RKO (cell line): Measurements from ENCODE around the gene SDF4.
"Not testable (repeated sequence)": the region's sequence is repeated elsewhere in the genome, so short reads cannot be mapped to it uniquely, and the experiment has no call there.

Experiments used
- DNase-seq: peaks from one replicate; pipeline ENCODE4 v3.0.0-alpha.2; 2016; ENCODE audit warnings: low spot score

Gene SDF4

DNA sequence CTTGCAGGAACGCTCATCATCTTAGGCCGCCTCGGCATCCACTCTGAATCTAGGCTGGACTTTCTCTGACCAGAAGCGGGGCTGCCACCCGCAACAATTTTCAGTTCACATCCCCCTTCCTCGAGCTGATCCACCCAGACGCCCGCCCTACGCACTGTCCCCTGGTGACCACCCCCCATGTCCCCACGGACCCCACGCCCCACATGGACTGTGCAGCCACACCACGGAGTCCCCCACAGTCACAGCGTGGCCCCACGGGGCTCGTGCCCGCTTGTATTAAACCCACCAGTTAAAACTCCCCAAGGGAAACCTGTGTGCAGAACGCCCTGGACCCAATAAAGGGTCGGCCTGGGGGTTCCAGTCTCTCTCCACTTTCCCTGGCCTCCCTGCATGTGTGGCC is 27.7 kb upstream of the SDF4 start:
- DNase-seq = no peak

DNA sequence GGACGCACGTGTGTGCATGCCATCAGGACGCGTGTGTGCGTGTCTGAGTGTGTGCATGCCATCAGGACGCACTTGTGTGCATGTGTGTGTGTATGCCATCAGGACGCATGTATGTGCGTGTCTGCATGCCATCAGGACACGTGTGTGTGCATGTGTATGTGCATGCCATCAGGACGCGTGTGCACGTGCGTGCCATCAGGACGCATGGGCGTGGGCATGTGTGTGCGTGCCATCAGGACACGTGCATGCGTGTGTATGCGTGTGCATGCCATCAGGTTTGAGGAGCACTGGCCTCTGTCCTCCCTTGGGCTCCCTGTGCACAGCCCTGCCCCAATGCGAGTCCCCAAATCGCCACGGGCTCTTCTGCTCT is 27.3 kb upstream of the SDF4 start:
- DNase-seq = no peak

DNA sequence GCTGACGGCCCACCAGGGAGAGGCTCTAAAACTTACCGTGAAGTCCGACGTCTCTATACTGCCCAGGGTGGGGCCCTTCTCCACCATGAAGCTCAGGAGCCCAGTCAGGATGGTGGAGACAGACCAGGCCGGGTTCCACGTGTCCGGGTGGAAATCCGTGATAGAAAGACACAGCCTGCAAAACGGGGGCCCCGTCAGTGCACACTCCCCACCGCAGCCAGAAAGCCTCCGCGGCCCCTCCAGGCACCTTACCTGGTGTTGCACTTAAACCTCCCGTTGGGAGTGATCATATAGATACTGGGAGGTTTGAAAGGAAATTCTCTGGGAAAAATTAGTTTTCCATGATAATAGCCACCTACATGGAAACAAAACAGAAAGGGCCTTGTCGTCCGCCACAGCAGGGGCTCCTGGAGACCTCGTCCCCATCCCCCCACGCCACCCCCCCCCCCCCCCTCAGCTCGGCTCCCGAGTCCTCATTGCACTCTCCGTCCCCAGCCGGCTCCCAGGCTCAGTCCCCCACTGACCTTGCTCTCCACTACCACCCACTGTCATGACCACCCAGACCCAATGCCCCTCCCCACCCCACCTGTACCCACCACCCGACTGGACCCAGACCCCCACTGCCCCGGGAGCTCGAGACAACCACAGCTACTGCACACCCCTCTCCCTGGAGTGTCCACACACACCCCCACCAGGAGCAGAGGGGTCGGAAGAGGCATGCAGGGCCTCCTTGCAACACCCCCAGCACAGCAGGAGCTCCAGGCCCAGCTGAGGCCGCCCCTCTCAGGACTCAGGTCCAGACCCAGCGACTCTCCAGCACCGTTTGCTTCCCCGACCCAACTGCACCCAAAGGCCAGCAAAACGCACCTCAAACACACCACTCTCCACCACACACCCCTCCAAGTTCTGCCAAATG is 25.4 kb upstream of the SDF4 start:
- no peak for DNase-seq

DNA sequence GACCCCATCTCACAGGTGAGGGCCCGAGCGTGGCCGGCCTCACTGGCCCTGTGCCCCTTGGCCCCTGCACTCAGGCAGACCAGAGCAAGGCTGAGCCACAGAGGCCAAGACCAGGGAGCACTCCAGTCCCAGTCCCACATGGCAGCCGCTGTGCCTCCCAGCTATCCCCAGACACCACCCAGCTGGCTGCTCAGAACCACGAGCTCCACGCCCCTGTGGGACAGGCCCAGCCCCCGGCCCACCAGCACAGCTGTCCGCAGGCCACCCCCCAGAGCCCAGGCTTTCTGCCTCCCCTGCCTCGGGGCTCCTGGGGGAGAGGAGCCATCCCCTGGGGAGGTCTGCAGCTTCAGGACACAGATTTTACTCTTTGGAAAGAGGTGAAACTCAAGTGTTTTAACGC is 23.8 kb upstream of the SDF4 start:
- DNase-seq = no peak

DNA sequence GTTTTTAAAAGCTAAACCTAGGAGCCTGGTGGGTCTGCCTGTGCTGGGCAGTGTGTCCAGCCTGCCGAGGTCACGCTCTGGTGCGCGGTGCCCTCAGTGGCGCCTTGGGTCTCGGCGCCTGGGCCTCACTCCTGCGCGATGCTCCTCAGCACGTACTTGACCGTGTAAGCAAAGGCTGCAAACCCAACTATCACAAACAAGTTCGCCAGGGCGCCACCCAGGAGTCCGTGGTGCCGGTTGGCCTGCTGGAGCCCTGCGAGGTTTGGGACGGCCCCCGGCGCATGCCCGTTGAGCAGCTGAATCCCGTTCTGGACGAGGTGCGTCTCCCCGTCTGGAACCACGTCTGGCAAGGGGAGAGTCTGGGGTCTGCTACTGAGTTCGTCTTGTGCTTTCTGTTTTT is 23.3 kb upstream of the SDF4 start:
- no peak for DNase-seq

DNA sequence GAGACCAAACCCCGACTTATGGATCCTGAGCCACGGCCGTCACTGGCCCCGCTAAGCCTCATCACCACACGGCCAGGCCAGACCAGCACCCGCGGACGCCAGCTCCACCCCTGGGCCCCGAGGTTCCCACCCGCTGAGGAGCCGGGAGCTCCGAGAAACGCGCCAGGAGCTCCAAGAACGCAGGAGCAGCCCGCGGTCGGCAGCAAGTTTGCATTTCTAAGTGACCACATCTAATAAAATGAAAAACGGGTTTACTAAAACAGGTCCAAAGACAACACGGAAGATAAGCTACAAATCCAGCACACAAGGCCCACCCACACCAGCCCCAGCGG is 22.8 kb upstream of the SDF4 start:
- DNase-seq = no peak

DNA sequence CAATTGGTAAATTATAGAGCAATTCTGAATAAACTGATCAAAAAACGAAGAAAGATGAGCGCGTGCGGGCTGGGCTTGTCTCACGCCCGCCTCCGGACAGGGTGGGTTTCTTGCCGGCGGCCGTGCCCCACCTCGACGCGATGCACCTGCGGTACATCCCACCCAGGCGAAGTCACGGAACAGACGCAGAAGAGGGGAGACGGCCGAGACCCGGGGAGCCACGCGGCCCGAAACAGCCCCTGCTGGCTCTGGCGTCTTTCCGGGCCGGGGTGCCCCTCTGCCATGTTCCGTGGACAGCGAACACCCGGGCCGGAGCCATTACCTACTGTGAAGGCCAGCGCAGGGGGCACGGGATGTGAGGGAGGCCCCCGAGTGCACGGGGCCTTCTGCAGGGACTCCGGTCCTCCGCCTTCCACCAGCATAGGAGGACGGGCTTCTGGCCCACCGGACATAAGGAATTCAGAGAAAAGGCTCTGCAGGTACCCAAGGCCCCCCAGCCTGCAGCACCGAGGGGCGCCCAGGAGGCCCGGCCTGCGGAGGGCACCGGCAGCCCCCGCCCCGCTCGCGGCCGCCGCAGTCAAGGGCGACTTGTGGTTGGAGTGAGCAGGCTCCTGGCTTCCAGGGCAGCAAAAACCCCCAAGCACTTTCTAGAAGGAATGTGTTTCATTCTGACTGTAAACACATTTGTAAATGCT is 22.3 kb upstream of the SDF4 start:
- no peak for DNase-seq

DNA sequence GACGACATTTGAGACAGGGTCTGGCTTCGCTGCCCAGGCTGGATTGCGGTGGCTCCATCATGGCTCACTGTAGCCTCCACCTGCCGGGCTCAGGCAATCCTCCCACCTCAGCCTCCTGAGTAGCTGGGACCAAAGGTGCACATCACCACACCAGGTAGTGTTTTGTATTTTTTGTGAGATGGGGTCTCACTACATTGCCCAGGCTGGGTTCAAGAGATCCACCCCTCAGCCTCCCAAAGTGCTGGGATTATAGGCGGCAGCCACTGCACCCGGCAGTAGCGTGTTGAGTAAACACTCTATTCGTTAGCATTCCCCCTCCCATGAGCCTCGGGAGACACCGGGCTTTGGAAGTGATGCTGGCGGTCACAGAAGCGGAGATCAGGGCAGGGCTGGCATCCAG is 21.5 kb upstream of the SDF4 start:
- no peak for DNase-seq

DNA sequence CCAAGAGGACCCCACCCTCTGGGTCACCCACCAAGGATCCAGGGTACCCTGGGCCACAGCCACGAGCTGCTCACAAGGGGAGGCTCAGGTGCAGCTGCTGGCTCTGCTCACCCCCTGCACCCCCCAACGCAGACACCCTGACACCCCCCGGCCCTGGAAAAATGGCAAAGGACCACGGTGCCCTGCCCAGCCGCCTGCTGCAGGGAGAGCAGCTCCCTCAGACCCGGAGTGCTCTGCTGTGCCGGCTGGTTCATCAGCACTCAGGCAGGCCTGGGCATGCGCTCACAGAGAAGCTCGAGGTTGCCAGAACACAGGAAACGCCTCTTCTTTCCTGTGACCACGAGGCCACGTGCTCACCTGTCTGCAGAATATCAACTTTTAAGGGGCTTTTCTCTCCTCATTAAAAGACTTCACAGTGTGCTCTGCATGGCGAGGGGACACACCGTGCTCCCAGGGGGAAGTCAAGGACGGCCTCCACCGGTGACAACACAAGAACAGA is 19.0 kb upstream of the SDF4 start:
- no peak for DNase-seq

DNA sequence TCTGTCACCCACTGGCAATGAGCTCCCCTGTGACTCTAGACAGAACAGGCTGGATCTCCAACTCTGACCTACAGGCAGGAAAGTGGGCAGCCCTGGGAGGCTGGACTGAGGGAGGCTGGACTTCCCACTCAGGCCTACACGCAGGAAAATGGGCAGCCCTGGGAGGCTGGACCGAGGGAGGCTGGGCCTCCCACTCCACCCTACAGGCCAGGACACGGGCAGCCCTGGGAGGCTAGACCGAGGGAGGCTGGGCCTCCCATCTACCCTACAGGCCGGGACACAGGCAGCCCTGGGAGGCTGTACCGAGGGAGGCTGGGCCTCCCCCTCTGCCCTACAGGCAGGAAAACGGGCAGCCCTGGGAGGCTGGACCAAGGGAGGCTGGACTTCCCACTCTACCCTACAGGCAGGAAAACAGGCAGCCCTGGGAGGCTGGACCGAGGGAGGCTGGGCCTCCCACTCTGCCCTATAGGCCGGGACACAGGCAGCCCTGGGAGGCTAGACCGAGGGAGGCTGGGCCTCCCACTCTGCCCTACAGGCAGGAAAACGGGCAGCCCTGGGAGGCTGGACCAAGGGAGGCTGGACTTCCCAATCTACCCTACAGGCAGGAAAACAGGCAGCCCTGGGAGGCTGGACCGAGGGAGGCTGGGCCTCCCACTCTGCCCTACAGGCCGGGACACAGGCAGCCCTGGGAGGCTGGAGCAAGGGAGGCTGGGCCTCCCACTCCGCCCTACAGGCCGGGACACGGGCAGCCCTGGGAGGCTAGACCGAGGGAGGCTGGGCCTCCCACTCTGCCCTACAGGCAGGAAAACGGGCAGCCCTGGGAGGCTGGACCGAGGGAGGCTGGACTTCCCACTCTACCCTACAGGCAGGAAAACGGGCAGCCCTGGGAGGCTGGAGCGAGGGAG is 16.5 kb upstream of the SDF4 start:
- DNase-seq = not testable (repeated sequence)

DNA sequence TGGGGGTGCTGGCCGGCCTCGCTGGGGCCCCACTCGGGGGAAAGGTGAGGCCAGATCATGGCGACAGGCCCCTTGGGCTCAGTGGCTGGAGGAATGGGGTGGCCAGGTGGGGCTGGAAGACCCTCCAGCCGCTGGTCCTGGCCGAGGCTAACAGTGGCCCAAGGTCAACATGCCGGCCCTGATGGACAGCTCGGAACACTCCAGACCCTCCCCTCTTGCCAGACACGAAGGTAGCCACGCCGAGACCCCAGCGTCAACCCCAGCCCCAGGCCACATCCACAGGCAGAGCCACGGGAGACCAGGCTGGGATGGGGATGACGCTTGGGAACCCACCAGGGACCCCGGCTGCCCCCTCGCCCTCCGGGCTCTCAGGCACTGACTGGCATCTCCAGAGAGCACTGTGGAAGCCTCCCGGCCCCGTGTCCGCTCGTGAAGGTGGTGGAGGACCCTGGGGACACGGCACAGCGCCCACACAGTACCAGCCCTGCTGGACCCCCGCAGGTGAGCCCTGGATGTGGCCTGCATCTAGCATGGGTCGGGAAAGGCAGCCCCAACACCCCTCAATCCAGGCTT is 15.6 kb upstream of the SDF4 start:
- DNase-seq = no peak

DNA sequence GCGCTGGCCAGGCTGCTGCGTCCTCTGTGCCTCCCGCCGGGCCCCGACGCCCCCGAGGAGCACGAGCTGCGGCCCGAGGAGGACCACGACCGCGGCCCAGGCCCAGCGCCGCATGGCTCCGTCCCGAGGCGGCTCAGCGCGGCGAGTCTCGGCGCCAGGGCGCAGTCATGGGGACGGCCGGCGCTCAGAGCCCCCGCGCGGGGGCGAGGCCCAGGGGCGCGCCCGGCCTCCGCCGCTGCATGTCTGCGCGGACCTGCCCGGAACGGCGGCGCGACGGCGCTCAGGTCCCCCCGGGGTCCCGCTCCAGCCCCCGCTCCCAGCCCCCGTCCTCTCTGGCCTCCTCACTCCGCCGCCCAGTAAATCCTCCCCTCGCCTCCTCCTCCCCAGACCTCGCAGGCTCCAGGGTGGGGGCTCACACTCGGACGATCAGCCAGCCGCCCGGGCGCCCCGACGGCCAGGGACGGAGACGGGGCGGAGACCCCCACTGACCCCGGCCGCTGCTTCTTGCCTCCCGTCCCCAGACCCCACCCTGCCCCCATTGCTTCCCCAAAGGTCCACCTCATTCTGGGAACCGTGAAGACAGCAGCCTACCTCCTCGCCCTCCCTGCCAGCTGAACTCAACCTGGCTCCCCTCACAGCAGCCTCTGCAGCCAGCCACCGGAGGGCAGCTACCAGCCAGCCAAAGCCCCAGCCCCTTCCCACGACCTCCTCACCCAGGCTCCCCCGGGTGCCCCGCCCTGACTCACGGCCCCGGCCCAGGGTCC is 15.0 kb upstream of the SDF4 start, which contains the start of gene C1QTNF12:
Gene C1QTNF12, minus strand, starts transcription at position 146 of the 764 bp plus-strand sequence. Its CDS starts 32 bp downstream, at position 114.
- DNase-seq = no peak

DNA sequence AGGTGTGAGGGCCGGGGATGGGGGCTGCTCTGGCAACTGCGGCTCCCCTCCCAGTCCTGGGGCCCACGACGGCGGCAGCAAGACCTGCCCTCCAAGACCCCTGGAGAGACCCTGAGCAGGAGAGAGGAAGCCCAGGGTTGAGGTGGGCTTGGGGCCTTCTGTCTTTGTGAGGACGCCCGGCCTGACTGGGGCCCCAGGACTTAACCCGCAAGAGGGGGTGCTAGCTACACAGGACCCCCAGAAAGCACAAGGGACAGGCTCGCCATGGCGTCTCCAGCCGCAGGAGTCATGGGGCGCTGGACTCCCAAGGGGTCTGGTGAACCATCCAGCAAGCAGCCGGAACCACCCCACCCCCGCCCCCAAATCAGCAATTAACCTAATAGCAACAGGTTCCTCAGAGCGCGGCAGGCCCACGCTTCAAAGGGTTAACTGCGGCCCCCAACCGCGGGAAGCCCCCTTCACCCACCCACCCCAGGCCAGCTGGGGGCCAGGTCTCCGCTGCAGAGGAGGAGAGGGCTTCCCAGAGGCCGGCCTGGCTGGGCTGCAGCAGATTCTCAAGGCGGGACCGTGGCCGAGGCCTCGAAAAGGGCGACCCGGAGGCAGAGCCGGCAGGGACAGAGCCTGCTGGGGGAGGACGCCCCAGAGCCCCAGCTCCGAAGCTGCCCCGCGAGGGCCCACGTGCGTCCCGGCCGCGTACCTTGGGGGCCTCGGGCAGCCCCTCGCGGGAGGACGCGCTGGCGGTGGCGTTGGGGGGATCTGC is 14.2 kb upstream of the SDF4 start:
- DNase-seq = no peak

DNA sequence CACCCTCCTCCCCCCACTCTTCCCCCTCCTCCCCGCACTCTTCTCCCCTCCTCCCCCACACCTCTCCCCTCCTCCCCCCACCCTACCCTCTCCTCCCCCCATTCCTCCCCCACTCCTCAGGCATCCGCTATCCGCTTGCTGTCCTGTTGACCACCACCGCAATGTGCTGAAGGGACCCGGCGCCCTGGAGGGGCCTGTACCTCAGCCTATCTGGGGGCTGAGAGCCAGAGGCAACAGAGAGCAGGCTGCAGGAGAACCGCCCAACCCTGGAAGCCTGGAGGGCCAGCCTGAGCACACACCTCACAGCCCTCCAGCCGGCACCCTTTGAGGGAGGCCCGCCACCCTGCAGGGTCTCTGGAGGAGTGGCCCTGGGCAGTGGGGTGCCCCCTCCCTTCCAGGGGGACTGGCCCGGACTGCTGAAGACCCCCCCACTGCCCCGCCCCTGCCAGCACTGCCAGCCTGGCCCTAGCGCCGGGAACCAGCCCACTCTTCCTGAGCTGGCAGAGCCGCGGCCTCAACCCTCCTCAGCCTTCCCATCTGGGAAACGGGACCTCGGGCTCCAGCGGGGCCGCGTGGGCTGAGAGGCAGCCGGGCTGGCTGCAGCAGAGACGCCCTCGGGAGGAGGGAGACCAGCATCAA is 13.5 kb upstream of the SDF4 start:
- no peak for DNase-seq

DNA sequence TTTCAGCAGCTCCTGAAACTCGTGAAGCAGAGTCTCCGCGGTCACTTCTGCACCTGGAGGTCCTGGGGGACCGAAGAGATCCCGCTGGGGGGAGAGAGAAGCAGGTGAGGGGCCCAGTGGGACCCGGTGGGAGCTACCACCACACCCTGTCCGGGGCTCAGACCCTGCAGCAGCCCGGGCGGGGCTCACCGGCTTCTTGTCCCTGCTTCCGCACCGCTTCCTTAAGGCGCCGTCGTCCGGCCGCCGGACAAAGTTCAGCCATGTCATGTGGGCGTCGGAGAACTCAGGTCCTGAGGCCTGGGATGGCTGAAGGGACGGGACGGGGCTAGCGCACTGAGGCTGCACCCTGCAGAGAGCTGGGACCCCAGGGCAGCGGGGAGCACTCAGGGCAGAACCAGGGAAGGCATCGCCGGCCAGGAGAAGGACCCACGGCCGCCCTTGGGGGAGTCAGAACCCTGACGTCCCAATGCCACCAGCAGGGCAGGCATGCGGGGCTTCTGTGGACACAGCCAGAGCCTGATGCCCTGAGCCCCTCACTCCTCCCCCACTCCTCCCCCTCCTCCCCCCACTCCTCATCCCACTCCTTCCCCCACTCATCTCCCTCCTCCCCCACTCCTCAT is 12.5 kb upstream of the SDF4 start:
- DNase-seq = no peak

DNA sequence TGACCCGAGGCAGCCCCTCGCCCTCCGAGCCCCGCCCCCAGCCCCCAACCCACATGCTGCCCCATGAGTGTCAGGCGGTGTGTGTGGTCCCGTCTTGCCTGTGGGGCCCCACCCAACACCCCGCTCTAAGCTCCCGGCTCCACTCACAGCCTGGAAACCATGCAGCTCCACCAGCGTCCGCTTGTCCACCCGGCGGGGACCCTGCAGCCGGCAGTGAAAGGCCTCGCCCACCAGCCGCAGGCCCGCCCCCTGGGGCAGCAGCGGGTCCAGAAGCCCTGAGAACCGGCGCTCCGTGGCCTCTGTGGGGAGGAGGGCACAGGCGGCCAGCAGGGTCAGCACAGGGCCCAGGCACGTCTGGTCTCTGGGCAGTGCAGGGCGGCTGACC is 12.0 kb upstream of the SDF4 start:
- DNase-seq = no peak

DNA sequence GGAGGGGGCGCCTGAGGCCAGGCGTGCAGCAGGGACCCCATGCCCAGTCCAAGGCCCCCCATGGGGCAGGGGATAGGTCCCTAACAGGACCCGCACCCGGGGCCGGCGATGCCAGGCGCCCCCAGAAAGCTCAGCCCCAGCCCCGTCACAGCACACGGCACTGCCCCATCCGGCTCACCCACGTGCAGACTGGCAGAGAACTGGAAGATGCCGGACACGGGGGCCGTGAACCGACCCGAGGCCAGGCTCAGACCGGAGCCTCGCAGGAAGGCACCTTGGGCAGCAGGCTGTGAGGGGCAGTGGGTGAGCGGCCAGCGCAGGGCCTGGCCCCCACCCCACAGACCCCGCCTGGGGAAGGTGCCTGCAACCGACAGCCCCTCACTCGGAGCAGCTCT is 11.5 kb upstream of the SDF4 start:
- DNase-seq = no peak

DNA sequence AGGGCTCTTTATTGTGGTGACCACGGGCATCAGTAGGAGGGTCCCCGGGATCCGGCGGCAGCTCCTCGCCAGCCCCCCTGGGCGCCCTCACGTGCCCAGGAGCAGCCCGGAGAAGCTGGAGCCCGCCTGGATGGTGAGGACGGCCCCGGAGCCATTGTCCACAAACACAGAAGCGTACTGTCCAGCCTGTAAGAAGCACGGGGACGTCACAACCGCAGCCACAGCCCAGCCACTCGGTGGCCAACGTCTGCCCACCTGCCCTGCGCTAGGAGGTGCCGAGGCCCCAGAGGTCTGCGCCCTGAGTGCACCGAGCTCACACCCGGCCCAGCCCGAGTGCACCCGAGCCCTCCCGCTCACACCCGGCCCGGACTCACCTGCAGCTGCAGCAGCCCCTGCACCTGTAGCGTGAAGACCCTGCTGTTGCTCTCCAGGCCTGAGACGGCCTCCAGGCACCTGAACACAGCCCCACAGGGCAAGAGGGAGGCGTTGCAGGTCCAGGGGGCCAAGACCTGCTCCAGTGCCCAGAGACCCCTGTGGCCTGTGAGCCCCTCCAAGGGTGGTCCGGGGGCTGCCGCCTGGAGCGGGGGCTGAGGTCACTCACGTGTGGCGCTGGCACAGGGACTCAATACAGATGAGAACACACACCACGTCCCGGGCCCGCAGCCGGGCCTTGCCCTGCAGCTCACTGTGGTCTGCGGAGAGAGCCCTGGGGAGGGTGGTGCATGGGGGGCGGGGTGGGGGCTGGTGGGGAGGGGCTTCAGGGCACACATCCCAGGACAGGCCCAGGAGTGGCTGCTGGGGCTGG is 10.9 kb upstream of the SDF4 start:
- DNase-seq = no peak
